Uterus (tissue), 4 donors: ENCODE data around the gene TAMM41. TPM values are rescaled to one million over a fixed set of nuclear protein-coding genes. Genes with fewer than 3 reads are reported as not detected.
"Not testable (repeated sequence)": the region's sequence is repeated elsewhere in the genome, so short reads cannot be mapped to it uniquely, and the experiment has no call there.

ENCODE experiments used
- DNase-seq, 2 donors: peaks; one replicate each; pipeline ENCODE4 v3.0.0-alpha.2; 2019 to 2020
- H3K27ac ChIP-seq, 2 donors: fragments of 200-600 bp; sonication (generic); 1 replicate in 1 of 2; 2 replicates in 1 of 2; pipeline ENCODE4 v1.5.1; 2016 to 2018
- H3K27me3 ChIP-seq, 2 donors: fragments of 200-600 bp; sonication (generic); one replicate each; pipeline ENCODE4 v1.5.1; 2018 to 2019; ENCODE audit warnings: control low read depth in 1 of 2
- H3K36me3 ChIP-seq, 2 donors: fragments of 200-600 bp; sonication (generic); one replicate each; pipeline ENCODE4 v1.5.1; 2019; ENCODE audit warnings: control low read depth in 1 of 2
- H3K4me1 ChIP-seq, 2 donors: fragments of 200-600 bp; sonication (generic); one replicate each; pipeline ENCODE4 v1.5.1; 2018 to 2019; ENCODE audit warnings: control low read depth in 1 of 2
- H3K4me3 ChIP-seq, 2 donors: fragments of 200-600 bp; sonication (generic); 1 replicate in 1 of 2; 2 replicates in 1 of 2; pipeline ENCODE4 v1.5.1; 2018 to 2019; ENCODE audit warnings: mild to moderate bottlenecking in 1 of 2
- H3K9me3 ChIP-seq, 2 donors: fragments of 200-600 bp; sonication (generic); one replicate each; pipeline ENCODE4 v1.5.1; 2019; ENCODE audit warnings: control low read depth in 1 of 2
- POLR2A ChIP-seq, 2 donors: fragments of 450-650 bp; IDR thresholded peaks; one replicate each; pipeline ENCODE4 v1.6.1; 2016; ENCODE audit warnings: antibody characterized with exemption in 2 of 2, mild to moderate bottlenecking in 1 of 2, moderate library complexity in 1 of 2
- intact Hi-C: fragments of 100-400 bp; cut with DNase I; formaldehyde crosslinking; loops from one replicate; pipeline ENCODE4 v1.15.1; 2023; ENCODE audit warnings: low total_unique reads
- small RNA-seq: library from RNA; depleted of rRNA; stranded (forward); fragments of <200 nt; gene quantifications from one replicate; pipeline ENCODE3, GENCODE V24; 2016
- total RNA-seq, 4 donors: library from RNA; depleted of rRNA in 3 of 4; stranded (reverse); fragments of >200 nt in 3 of 4; gene quantifications; one replicate each; pipeline versions ENCODE4 v1.1.0 to v1.2.4, GENCODE V29; 2014 to 2023
- TF ChIP-seq, protein P1 (sequence below), 4 experiments: fragments of 200-600 bp in 2 of 4; fragments of 450-650 bp in 2 of 4; sonication (generic) in 2 of 4; IDR thresholded peaks; one replicate each; pipeline ENCODE4 v1.5.1; 2016 to 2019; ENCODE audit warnings: antibody characterized with exemption in 4 of 4, mild to moderate bottlenecking in 2 of 4, moderate library complexity in 1 of 4
- donor health status: DM: yes; HTN: yes; CAD: no.

The TAMM41 gene
- total RNA-seq, 4 donors from 2014 or later, result 4.9 to 34.6 (median 25.6) TPM

DNA sequence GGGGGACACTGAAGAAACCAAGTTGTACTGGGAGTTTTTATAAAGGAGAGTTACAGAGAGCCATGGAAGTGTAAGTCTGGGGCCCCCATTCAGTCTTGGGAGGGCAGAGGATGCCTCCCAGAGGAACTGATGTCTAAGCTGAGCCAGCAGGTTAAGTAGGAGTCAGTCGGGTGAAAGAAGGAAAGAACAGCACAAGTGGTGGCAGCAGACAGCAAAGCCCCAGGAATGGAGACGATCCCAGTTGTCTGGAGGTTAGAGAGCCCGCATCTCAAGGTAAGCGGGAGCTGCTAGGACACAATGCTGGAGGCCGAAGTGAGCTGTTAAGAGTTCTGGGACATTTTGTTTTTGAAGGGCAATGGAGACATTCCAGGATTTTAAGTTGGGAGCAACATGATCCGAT, 88.8 kb downstream of the TAMM41 start:
- no peaks in the 10 kb centered on the region for H3K36me3 ChIP-seq
- H3K4me1 ChIP-seq, result no peaks in the 10 kb centered on the region
- TF ChIP-seq, protein P1, sequence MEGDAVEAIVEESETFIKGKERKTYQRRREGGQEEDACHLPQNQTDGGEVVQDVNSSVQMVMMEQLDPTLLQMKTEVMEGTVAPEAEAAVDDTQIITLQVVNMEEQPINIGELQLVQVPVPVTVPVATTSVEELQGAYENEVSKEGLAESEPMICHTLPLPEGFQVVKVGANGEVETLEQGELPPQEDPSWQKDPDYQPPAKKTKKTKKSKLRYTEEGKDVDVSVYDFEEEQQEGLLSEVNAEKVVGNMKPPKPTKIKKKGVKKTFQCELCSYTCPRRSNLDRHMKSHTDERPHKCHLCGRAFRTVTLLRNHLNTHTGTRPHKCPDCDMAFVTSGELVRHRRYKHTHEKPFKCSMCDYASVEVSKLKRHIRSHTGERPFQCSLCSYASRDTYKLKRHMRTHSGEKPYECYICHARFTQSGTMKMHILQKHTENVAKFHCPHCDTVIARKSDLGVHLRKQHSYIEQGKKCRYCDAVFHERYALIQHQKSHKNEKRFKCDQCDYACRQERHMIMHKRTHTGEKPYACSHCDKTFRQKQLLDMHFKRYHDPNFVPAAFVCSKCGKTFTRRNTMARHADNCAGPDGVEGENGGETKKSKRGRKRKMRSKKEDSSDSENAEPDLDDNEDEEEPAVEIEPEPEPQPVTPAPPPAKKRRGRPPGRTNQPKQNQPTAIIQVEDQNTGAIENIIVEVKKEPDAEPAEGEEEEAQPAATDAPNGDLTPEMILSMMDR (IDR thresholded peaks at IDR 0.05), result no peak
- TF ChIP-seq POLR2A (IDR thresholded peaks at IDR 0.05), result no peak
- no peak for DNase-seq
- H3K27me3 ChIP-seq, result no peaks in the 10 kb centered on the region
- H3K4me3 ChIP-seq, result no peak overlapping the region
- H3K9me3 ChIP-seq, result no peaks in the 10 kb centered on the region
- intact Hi-C loops, result no loop called here
- no peak overlapping the region for H3K27ac ChIP-seq

GRCh38 chr3:11757441-11757875, 89.2 kb downstream of the TAMM41 start:
- H3K36me3 ChIP-seq, result no peaks in the 10 kb centered on the region
- DNase-seq, result no peak
- H3K4me3 ChIP-seq, result no peak overlapping the region
- H3K9me3 ChIP-seq, result no peaks in the 10 kb centered on the region
- no peak overlapping the region for H3K27ac ChIP-seq
- intact Hi-C loops, result no loop called here
- TF ChIP-seq, protein P1 (IDR thresholded peaks at IDR 0.05), result no peak
- TF ChIP-seq POLR2A (IDR thresholded peaks at IDR 0.05), result no peak
- H3K4me1 ChIP-seq, result no peaks in the 10 kb centered on the region
- no peaks in the 10 kb centered on the region for H3K27me3 ChIP-seq

DNA sequence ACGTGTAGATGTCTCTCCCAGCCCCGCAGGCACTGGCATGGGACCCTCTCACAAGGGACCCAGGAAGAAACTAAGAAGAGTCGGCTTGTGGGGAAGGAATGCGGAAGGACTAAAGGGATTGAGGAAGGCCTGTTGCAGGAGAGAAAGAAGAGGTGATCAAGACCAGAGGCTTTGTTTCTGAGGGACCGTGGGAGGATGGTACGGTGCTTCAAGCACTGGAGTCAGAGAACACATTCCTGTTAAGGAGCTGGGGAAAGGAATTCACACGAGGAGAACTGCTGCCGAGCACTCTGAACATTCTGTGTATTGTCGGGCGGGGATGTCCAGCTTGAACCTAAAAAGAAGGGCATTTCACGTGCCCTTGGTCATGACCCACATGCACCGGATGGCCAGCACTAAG, 91.4 kb downstream of the TAMM41 start:
- Histone ChIP-seq H3K36me3 (no peaks in the 10 kb centered on the region), H3K27me3 (no peaks in the 10 kb centered on the region), H3K4me3 (no peak overlapping the region), H3K4me1 (no peaks in the 10 kb centered on the region), H3K9me3 (no peaks in the 10 kb centered on the region), H3K27ac (no peak overlapping the region)
- no peak for DNase-seq
- no peak for TF ChIP-seq POLR2A (IDR thresholded peaks at IDR 0.05)
- intact Hi-C loops, result no loop called here

- H3K4me1 ChIP-seq, H3K9me3 ChIP-seq, H3K27ac ChIP-seq, H3K36me3 ChIP-seq, DNase-seq, H3K27me3 ChIP-seq, H3K4me3 ChIP-seq, intact Hi-C loops: not testable (repeated sequence)
Observed at GRCh38 chr3:11752254-11752653, 94.4 kb downstream of the TAMM41 start.

DNA sequence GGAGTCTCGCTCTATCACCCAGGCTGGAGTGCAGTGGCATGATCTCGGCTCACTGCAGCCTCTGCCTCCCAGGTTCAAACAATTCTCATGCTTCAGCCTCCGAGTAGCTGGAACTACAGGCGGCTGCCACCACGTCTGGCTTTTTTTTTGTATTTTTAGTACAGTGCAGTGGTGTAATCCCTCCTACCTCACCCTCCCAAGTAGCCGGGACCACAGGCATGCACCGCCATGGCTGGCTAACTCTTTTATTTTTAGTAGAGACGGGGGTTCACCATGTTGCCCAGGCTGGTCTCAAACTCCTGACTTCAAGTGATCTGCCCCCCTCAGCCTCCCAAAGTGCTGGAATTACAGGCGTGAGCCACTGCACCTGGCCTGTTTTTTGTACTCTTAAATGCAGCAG, 98.4 kb downstream of the TAMM41 start:
- H3K27me3 ChIP-seq, H3K27ac ChIP-seq, H3K4me1 ChIP-seq, H3K9me3 ChIP-seq, H3K4me3 ChIP-seq, DNase-seq, H3K36me3 ChIP-seq, intact Hi-C loops: not testable (repeated sequence)

Small RNAs within 50 kb of the gene (small RNA-seq; reads per million reads assigned to genes)
- not detected for gene CYCSP12

Other genes with a start within 250 kb of the TAMM41 start
- 100 to 1,000 TPM in 3 of 4 donors, 10 to 100 TPM in 1; 79.3 to 144 (median 143) TPM for gene VGLL4, start 203.0 kb downstream of the TAMM41 start, total RNA-seq
- gene SYN2, start 157.5 kb upstream of the TAMM41 start, total RNA-seq, result 10 to 100 TPM in 1 of 4 donors, 1 to 10 TPM in 2, under 1 TPM in 1; 0.51 to 14.9 (median 4.6) TPM